ENCODE measurements around the gene NBEA.

Gene NBEA

GRCh38 chr13:35554972-35555623 lies 613.0 kb downstream of the NBEA start:
- H3K4me3 ChIP-seq (ENCODE audit: low read depth, low read length) = no peak overlapping the region

- no peak overlapping the region for H3K4me3 ChIP-seq (ENCODE audit: low read depth, low read length)
Measured at GRCh38 chr13:35557475-35557874, 615.4 kb downstream of the NBEA start.

- H3K4me3 ChIP-seq (ENCODE audit: low read depth, low read length) = no peak overlapping the region
Measured at GRCh38 chr13:35561540-35561939, 619.5 kb downstream of the NBEA start.

- H3K4me3 ChIP-seq (ENCODE audit: low read depth, low read length) = no peak overlapping the region
Measured at GRCh38 chr13:35565273-35565672, 623.2 kb downstream of the NBEA start.

GRCh38 chr13:35566340-35566739 lies 624.3 kb downstream of the NBEA start:
- no peak overlapping the region for H3K4me3 ChIP-seq (ENCODE audit: low read depth, low read length)

GRCh38 chr13:35567406-35567980 lies 625.4 kb downstream of the NBEA start:
- no peak overlapping the region for H3K4me3 ChIP-seq (ENCODE audit: low read depth, low read length)

GRCh38 chr13:35573639-35574038 lies 631.6 kb downstream of the NBEA start:
- no peak overlapping the region for H3K4me3 ChIP-seq (ENCODE audit: low read depth, low read length)

GRCh38 chr13:35592457-35592856 lies 650.4 kb downstream of the NBEA start:
- no peak overlapping the region for H3K4me3 ChIP-seq (ENCODE audit: low read depth, low read length)

GRCh38 chr13:35593651-35594050 lies 651.6 kb downstream of the NBEA start:
- H3K4me3 ChIP-seq (ENCODE audit: low read depth, low read length) = no peak overlapping the region

GRCh38 chr13:35594096-35594495 lies 652.0 kb downstream of the NBEA start:
- no peak overlapping the region for H3K4me3 ChIP-seq (ENCODE audit: low read depth, low read length)

GRCh38 chr13:35595181-35595580 lies 653.1 kb downstream of the NBEA start:
- H3K4me3 ChIP-seq (ENCODE audit: low read depth, low read length) = no peak overlapping the region

- H3K4me3 ChIP-seq (ENCODE audit: low read depth, low read length) = no peak overlapping the region
Measured at GRCh38 chr13:35596321-35597030, 654.4 kb downstream of the NBEA start.

- no peak overlapping the region for H3K4me3 ChIP-seq (ENCODE audit: low read depth, low read length)
Measured at GRCh38 chr13:35597451-35597850, 655.4 kb downstream of the NBEA start.

GRCh38 chr13:35598233-35598632 lies 656.2 kb downstream of the NBEA start:
- H3K4me3 ChIP-seq (ENCODE audit: low read depth, low read length) = no peak overlapping the region

- no peak overlapping the region for H3K4me3 ChIP-seq (ENCODE audit: low read depth, low read length)
Measured at GRCh38 chr13:35598790-35599369, 656.8 kb downstream of the NBEA start.

- H3K4me3 ChIP-seq (ENCODE audit: low read depth, low read length) = no peak overlapping the region
Measured at GRCh38 chr13:35599384-35599783, 657.3 kb downstream of the NBEA start.

- H3K4me3 ChIP-seq (ENCODE audit: low read depth, low read length) = no peak overlapping the region
Measured at GRCh38 chr13:35600137-35600536, 658.1 kb downstream of the NBEA start.

- no peak overlapping the region for H3K4me3 ChIP-seq (ENCODE audit: low read depth, low read length)
Measured at GRCh38 chr13:35603593-35604285, 661.7 kb downstream of the NBEA start.

- no peak overlapping the region for H3K4me3 ChIP-seq (ENCODE audit: low read depth, low read length)
Measured at GRCh38 chr13:35614666-35615065, 672.6 kb downstream of the NBEA start.

- no peak overlapping the region for H3K4me3 ChIP-seq (ENCODE audit: low read depth, low read length)
Measured at GRCh38 chr13:35617420-35617819, 675.4 kb downstream of the NBEA start.

GRCh38 chr13:35618565-35619083 lies 676.6 kb downstream of the NBEA start:
- no peak overlapping the region for H3K4me3 ChIP-seq (ENCODE audit: low read depth, low read length)
